HG03439 (cell line): ENCODE results near the gene USP21.
A peak's percentile ranks its signal among the peaks of the same experiment; 100 is the strongest.
"Not testable (repeated sequence)": the region's sequence is repeated elsewhere in the genome, so short reads cannot be mapped to it uniquely, and the experiment has no call there.

Experiments
- ATAC-seq: cut with Tn5 transposase; IDR thresholded peaks from one replicate; pipeline ENCODE4 v1.9.1; 2021; ENCODE audit warnings: mild to moderate bottlenecking, moderate library complexity; ENCODE audit not compliant: unreplicated experiment

USP21 gene, protein sequence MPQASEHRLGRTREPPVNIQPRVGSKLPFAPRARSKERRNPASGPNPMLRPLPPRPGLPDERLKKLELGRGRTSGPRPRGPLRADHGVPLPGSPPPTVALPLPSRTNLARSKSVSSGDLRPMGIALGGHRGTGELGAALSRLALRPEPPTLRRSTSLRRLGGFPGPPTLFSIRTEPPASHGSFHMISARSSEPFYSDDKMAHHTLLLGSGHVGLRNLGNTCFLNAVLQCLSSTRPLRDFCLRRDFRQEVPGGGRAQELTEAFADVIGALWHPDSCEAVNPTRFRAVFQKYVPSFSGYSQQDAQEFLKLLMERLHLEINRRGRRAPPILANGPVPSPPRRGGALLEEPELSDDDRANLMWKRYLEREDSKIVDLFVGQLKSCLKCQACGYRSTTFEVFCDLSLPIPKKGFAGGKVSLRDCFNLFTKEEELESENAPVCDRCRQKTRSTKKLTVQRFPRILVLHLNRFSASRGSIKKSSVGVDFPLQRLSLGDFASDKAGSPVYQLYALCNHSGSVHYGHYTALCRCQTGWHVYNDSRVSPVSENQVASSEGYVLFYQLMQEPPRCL

DNA sequence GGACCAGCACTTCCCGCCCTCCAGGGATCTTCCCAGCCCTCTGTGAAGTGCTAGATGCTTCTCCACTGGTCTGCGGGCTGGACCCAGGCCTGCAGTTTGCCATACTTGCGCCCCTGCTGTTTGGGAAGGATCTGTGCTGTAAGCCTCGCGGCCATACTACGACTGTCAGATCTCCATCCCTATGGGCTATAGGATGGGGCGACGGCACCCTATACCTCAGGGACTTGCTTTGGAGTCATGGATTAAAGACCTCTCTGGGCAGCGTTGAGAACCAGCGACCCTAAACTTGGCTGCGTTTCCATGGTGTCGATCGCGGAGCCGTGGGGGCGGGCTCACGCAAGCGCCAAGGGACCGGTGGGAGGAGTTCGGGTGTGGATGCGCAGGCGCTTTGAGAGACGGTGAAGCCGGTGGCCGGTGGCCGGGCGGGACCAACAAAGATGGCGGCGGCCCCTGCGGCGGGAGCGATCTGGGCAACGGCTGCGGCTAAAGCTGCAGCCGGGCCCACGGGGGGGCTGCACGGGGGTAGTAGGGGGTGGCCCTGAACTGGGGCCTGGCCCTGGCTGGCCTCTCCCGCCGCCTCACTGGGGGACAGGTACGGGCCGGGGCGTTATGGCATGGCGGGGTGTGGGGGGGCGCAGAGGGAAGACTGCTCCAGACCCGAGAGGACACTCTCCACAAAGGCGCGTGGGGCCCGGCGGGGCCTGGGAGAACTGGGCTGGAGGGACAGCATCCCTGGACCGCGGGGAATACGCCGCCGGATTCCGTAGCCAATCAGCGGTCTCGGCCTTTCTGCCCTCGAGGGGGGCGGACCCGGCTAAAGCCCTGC lies at the start of gene USP21:
USP21 (plus strand) TSS at position 414 of the 826 bp plus-strand sequence. CDS start 1,141 bp downstream, outside the sequence.
- peak; percentile 67 for ATAC-seq

DNA sequence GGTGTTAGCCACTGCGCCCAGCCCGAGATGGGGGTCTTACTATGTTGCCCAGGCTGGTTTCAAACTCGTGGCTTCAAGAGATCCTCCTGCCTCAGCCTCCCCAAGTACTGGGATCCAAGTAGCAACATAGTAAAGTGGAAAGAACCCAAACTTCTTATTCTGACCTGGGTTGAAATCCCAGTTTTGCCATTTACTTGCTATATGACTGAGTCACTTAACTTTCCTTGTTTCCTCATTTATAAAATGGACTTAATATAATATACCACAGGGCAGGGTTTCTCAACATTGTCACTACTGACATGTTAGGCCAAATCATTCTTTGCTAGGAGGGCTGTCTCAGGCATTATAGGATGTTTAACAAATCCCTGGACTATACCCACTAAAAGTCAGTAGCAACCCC lies 48.2 kb upstream of the USP21 start:
- ATAC-seq: no peak

DNA sequence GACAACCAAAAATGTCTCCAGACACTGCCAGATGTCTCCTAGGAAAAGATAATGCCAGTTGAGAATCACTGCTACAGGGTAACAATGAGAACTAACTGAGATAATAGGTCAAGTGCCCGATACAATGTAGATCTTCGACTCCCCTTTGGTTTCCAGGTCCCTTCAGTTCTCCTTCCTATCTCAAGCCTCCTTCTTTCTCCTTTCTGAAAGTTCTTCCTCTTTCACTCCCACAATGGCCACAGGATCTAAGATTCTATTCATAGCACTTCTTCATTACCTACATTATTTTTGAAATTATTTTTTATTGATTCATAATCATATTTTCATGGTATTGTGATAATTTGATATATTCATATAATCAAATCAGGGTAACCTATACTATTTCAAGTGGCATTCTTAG lies 47.8 kb upstream of the USP21 start:
- no peak for ATAC-seq

DNA sequence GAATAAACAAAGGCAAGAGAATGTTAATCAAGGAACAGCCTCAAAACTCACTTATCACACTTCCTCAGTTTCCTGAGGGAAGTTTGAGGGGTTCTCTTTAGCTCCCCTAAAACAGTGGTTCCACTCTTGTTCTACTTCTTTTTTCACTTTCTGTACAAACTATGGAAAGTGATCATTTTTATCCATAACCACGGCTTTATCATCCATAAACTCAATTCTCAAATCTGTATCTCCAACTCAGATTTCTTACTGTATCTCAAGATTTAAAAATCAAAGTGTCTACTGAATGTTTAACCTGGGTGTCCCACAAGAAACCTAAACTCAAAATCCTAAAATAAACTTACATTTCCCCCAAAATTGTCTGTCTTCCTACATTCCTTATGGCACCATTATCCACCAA lies 45.4 kb upstream of the USP21 start:
- ATAC-seq: no peak

DNA sequence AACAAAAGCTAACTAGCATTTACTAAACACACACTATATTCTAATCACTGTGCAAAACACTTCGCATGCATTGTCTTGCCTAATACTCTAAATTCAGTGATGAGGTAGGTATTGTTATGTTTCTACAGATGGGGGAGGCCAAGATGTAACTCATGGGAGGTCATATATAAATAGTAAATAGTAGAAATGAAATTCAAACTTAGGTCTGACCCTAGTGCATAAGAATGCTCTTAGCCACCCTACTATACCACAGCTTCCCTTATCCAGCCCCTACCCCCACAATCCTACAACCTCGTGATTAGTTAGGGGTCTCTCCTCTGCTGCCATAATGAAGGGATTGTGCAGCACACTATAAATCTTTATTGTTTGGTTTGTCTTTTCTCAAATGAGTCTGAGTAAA lies 44.7 kb upstream of the USP21 start:
- no peak for ATAC-seq

DNA sequence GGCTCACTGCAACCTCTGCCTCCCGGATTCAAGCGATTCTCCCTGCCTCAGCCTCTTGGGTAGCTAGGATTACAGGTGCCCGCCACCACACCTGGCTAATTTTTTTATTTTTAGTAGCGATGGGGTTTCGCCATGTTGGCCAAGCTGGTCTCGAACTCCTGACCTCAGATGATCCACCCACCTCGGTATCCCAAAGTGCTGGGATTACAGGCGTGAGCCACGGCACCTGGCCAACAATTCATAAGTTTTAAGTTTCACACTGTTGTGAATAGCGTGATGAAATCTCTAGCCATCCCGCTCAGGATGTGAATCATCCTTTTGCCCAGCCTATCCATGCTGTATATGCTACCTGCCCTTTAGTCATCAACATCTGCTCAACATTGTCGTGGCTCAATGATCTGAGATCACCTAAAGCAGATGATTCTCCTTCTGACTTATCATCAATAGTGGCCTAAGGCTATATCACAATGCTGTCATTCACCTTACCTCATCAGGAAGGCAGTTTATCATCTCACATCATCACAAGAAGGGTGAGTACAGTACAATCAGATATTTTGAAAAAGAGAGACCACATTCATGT lies 44.1 kb upstream of the USP21 start:
- no peak for ATAC-seq

DNA sequence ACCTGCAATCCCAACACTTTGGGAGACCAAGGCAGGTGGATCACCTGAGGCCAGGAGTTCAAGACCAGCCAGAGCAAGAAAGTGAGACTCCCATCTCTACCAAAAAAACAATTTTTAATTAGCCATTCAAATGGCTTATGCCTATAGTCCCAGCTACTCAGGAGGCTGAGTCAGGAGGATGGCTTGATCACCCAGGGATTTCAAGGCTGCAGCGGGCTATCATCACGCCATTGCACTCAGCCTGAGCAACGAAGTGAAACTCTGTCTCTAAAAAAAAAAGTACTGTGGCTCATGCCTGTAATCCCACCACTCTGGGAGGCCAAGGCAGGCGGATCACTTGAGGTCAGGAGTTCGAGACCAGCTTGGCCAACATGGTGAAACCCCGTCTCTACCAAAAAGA lies 43.3 kb upstream of the USP21 start:
- ATAC-seq: not testable (repeated sequence)

DNA sequence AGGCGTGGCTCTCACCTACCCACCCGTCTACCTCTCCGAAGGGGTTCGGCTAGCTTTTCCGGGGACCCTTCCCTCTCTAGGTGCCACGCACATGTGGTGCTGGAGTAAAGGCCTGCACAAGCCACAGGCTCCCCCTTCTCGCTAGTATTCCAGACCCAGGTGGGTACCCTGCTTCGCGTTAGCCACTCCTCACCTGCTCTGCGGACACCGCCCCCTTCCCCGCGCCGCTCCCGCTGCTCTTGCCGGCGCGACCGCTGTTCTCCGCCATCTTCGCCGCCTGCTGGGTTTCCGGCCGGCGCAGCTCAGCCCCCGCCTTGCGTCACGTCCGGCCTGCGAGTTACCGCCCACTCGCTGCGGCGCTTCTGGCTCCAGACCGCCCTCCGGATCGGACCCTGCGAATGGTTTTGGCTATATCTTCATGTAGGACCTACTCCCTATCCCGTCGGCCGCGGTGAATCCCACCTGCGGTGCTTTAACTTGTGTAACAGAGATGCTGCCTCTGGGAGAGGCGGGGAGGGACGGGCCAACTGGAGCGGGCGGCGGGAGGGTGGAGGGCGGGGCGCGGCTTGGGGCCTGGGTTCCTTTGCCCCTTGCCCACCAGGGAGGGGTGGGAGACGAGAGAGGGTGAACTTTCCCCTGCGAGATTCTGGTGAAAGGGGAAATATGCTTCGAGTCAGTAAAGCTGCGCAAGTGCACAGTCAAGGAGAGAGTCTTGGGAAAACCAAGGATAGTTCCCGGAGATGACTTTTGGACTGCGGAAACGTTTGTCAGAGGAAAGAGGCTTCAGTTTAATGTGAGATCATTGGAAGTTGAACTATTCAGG lies 41.3 kb upstream of the USP21 start, which contains the start of the genes NIT1 and PFDN2:
NIT1 (plus strand) TSS at position 347 of the 823 bp plus-strand sequence; CDS start at position 419, 72 bp downstream.
PFDN2 (minus strand) TSS at position 279 of the 823 bp plus-strand sequence; CDS start at position 268, 11 bp downstream.
- ATAC-seq: peak; percentile 68

DNA sequence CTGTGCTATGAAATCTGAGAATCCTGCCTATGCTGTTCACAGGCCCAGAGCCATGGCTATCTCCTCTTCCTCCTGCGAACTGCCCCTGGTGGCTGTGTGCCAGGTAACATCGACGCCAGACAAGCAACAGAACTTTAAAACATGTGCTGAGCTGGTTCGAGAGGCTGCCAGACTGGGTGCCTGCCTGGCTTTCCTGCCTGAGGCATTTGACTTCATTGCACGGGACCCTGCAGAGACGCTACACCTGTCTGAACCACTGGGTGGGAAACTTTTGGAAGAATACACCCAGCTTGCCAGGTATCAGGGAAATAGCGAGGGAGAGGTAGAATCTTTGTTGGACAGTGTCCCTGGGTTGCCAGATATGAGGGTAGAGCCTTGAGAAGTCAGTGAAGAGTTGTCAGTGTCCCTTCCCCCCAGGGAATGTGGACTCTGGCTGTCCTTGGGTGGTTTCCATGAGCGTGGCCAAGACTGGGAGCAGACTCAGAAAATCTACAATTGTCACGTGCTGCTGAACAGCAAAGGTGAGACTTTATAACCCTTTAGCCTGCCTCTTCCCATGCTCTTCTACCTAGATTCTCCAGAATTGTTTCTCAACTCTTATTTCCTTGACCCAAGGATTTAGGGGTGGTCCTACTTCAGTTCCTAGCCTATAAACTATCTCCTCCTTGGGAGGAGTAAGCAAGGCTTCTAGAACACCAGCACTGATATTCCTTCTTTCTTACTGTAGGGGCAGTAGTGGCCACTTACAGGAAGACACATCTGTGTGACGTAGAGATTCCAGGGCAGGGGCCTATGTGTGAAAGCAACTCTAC lies 40.0 kb upstream of the USP21 start:
- ATAC-seq: peak; percentile 44

DNA sequence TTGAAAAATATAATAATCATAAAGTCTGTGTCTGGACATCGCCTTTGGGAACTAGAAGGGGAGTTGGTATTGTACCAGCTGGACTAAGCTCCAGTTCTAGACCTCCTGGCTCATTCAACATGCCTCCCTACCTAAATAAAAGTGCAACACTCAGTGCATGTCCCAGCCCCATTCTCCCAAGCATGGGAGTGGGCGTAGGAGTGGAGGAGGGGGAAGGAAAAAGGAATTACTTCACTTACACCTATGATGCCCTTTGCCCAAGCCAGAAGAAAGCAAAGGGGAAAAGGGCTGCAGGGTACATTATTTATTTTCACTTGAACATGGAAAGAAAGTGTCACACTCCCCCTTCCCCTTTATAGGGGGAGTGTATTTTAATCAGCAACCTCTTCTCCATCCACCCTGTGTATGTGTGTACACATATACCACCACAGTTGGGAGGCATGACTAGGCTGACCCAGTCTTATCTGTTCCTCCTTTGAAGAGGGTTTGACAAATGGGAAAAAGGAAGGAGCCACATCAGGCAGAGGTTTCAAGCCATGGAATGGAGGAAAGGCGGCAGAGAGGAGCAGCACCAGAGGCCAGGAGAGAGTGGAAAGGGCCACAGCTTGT lies 38.2 kb upstream of the USP21 start:
- no peak for ATAC-seq

DNA sequence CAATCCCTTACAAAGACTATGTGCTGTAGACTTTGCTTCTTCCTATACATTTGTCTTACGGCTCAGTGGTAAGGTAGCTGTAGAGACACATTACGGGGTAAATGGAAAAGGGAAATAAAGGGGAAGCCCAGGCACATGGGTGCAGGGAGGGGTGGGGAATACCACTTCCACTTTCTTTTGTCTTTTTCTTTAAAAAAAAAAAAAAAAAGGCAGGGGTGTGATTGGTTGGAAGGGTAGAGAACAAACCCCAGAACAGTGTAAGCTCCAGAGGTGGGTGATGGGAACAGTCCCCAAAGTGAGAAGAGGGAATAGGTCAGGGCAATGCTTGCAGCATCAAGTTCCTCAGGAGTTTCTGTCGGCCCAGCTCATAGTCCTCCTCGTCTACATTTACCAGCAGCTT lies 37.5 kb upstream of the USP21 start:
- no peak for ATAC-seq

DNA sequence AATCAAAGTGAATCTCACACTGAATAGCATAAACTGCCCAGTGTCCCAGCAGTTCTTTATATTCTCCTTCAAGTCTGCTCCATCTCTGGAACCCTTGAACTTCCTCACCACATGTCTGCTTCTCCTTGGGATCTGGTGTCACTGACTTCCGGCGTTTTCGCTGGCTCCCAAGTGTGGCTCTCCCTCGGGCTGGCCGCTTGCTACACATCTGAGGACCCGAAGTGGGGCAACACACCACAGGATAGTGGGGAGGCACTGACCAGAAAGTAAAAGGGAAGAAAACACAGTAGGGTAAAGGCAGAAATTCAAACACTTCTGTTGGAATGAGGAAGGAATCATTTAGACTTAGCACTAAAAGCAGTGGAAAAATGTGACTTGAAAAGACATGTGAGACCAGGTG lies 36.3 kb upstream of the USP21 start:
- no peak for ATAC-seq

DNA sequence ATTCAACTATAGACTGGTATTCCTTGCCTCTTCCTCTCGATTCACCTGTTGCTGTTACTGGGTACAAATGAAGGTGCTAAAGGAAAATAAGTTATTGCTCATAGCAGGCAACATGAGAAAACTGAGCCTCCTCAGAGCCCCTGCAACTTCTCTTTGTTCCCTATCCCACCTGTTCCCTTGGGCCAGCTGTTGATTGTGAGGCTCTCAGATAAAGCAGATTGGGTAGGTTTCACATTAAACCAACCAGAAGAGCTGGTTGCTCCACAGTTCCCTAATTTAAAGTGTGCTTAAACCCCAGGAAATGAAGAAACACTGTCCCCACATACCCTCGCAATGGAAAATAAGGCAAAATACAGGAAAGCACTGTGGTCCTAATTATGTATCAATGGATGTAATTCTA lies 31.7 kb upstream of the USP21 start:
- ATAC-seq: no peak

DNA sequence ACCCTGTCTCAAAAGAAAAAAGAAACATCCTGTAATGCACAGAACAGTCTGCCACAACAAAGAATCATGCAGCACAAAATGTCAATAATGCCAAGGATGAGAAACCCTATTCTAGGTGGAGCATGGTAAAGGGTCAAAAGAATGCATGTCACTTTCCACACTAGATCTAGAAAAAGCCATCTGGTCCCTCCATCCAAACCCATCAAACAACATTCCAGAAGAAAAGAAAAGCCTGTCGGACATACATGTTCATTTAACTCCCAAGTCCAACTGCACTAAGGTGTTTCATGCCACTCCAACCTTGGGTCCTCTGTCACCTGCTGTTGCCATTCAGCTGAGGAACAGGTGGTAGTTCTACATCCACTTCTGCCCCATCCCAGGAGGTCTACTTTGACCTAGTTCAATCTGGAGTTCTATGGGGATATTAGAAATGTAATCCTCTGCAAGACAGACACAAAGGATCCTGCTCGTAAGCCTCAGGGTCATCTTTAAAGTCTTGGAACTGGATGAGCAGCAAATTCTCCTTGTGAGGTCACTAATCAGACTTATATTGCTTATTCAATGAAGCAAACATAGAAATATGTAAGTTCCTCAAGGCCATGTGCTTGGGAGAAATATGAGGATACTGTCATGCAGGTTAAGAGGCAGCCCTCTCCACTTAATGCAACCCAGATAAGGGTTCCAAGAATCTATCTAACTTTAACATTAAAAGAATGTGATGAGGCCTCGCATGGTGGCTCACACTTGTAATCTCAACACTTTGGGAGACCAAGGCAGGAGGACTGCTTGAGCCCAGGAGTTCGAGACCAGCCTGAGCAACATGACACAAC lies 30.5 kb upstream of the USP21 start:
- ATAC-seq: no peak

DNA sequence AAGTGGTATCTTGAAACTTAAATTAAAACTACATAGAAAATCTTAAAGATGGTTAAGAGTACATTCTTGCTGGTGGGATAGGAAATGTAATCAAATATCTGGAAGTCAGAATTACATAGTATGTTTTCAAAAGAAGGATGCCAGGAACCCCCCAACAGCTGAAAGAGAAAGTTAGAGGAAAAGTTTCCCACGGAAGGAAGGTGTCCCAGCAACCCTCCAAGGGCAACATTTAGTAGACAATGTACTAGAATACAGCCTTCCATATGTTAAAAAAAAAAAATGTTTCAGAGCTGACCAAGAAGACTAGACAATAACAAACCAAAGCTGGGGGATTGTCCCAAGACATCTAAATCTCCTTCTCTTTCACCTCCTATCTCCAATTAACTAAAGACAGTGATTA lies 29.0 kb upstream of the USP21 start:
- ATAC-seq: no peak

DNA sequence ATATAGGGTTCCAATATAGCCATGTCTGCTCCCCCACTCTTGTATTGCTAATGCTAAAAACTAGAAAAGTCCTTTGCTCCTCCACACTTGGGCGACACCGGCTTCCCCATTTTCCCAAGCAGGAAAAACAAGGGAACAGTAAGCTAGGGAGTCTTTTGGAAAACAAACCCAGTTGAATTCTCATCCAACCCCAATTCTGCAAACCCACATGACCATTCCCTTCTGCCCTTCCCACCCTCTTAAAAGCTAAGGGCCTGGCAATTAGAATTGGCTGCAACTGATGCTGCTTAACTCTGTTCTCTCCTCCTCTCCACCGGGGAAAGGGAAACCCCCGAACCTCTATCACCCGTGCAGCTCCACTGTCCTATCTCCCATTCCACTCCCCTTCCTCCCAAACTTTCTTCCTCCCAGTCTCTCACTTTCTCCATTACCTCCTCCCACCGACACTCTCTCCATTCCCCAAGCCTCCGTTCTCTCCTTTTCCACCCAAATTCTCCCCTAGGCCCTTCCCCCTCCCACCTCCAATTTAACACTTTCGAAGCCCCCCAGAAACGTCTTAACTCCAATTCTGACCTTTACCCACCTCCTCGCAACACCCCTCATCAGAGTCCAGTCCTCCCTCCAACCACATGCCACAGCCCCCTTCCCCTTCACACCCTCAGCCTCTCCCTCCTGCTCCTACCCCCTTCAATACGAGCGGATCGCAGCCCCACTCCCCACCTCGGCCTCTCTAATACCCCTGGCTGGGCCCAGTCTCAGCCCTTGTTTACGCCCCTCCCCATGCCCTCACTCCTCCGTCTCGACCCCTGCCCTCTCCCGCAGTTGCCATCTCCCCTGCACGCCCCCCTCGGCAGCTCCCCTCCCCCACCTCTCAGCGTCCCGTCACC lies 27.5 kb upstream of the USP21 start:
- ATAC-seq: no peak
